CD4-positive, alpha-beta T cell treated with Interleukin-6 for 4 hours (primary cell): ENCODE results near the gene SORCS2.

ENCODE experiments used
- DNase-seq: peaks from one replicate; pipeline ENCODE4 v3.0.0-alpha.2; 2020; ENCODE audit warnings: mixed read lengths

SORCS2 gene

GRCh38 chr4:7542781-7543180 is 350.4 kb downstream of the SORCS2 start:
- no peak for DNase-seq

DNA sequence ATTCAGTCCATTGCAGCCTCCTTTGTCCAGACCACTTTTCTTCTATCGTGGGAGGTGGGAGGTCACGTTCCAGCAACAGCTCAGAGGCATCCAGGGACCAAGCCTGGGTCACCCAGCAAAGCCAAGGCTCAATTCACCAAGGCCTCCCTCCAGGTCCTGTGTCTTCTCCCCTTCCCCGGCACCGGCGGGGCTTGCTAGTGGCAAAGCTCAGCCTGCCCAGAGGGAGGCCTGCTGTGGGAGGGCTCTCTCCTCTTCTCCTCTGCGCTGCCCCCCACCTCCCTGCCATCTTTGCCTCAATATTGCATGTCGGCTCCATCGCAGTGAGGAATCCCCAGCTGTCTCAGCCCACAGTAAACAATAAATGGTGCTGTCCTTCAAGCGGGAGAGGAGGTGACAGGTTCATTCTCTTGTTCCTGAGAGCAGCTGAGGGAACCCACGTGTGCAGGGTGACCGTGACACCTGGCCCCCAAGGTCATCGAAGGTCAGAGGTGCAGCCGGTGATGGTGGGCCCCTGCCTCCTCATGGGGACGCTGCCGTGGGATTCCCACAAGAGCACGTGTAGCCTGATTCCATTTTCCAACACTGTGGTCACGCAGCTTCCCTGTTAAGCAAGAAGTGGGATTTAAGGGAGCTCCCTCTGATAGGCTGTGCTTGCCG is 353.9 kb downstream of the SORCS2 start:
- DNase-seq = no peak

GRCh38 chr4:7546809-7547367 is 354.6 kb downstream of the SORCS2 start:
- DNase-seq = no peak

DNA sequence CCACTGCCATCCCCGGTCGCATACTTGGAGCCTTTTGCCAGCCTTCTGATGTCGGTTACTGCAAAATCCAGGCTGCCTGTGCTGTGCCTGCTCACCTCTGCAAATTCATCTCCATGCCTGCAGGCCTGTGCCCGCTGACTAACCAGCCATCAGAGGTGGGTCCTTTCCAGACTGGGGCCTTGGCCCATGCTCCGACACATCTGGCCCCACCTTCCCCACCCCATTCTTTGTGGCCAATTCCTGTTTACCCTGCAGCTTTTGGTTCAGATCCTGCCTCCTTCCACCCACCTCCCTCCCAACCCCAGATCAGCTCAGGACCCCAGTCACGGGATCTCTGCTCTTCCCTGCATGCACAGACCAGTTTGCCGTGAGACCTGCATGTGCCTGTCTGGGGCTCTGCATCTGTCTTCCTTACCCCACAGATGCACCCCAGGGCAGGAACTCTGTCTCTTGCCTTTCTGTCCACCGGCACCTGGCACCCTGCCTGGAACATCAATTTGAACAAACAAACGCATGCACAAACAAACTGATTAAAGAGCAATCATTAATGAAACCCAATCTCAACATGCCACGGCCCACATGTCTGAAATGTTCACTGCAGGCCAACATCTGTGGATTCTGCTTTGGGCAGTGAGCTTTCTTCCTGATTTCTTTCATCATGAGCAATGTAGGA is 355.2 kb downstream of the SORCS2 start:
- DNase-seq = no peak

- no peak for DNase-seq
Observed at GRCh38 chr4:7549866-7550265, 357.5 kb downstream of the SORCS2 start.

DNA sequence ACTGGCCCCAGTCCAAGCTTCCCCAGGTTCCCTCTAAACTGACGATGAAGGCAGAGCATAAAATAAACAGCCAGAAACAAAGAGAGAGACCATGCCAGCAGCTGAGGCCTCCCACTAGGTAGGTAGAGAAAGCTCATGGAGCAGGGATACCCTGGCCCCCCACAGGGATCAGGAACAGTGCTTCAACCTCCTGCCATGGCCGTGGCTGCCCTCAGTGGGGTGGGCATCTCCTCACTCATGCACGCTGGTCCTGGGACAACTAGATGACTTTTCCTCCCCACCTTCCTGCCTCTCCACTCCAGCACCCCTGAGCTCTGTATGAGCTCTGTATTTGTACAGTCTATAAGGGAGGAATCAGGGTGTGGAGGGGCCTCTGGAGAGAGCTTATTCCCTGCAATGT is 360.1 kb downstream of the SORCS2 start:
- no peak for DNase-seq

GRCh38 chr4:7553280-7553679 is 360.9 kb downstream of the SORCS2 start:
- no peak for DNase-seq

- no peak for DNase-seq
Observed at GRCh38 chr4:7554905-7555304, 362.6 kb downstream of the SORCS2 start.

- DNase-seq = no peak
Observed at GRCh38 chr4:7556558-7556957, 364.2 kb downstream of the SORCS2 start.

- DNase-seq = no peak
Observed at GRCh38 chr4:7557456-7557855, 365.1 kb downstream of the SORCS2 start.

DNA sequence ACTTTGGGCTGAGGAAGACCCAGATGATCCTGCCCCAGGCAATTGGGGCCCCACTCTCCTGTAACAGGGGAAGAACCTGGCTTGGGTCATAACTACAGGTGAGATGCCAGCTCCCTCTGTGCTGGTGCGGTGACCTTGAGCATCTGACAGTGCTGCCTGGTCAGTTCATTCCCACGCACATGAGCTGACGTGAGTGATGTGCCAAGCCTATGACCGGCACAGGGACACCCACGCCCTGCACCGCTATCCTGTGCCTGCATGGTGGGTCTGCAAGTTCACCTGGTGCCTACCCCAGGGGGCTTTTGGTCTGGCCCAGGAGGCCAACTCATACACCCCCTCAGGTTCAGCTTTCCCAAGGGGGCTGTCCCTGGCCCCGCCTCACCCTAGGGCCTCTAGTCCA is 366.1 kb downstream of the SORCS2 start:
- no peak for DNase-seq

GRCh38 chr4:7559316-7559715 is 367.0 kb downstream of the SORCS2 start:
- no peak for DNase-seq

GRCh38 chr4:7559741-7560395 is 367.5 kb downstream of the SORCS2 start:
- no peak for DNase-seq

- DNase-seq = no peak
Observed at GRCh38 chr4:7561557-7561956, 369.2 kb downstream of the SORCS2 start.

GRCh38 chr4:7564242-7564641 is 371.9 kb downstream of the SORCS2 start:
- DNase-seq = no peak

GRCh38 chr4:7565483-7565882 is 373.1 kb downstream of the SORCS2 start:
- DNase-seq = no peak

DNA sequence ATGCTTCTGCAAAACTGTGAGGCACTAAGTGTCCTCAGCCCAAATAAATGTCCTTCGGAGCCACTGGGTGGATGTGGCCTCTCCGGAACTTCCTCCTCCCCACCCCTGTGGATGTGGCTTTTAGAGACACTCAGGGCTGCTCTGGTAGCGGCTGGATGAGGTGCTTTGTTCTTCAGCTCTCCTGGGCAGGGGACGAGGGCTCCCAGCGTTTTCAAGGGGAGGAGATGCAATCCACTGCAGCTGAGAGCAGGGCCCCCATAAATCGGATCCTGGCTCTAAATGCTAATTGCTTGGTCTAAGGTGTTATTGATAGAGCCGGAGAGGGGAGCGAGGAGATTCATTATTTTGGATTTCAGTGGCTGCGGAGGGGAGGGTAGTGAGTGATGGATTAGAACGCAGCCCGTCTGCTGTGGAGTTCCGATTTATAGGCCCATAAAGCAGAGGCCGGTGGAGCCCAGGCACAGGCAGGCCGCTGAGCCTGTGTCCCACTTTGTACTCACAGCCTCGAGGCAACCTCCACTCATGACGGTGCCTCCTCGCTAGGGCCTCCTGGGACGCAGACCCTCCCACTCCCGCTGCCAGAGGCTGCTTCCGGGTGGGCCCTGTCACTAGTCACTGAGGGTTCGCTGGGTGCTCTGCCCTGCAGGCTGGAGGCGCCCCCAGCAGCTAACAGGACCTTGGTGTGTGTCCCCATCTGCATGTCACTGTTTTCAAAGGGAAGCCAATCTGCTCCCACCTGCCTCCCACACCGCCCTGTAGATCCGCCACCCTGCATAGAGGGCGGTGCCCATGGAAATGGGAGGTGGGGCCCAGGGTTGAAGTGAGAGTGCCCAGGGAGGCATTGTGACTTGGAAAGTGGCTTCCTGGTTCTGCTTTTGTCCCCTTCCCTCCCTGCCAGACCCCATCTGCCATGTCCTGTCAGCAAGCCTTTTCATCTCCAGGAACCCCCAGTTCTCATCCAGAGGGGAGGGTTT is 377.8 kb downstream of the SORCS2 start:
- DNase-seq = no peak

DNA sequence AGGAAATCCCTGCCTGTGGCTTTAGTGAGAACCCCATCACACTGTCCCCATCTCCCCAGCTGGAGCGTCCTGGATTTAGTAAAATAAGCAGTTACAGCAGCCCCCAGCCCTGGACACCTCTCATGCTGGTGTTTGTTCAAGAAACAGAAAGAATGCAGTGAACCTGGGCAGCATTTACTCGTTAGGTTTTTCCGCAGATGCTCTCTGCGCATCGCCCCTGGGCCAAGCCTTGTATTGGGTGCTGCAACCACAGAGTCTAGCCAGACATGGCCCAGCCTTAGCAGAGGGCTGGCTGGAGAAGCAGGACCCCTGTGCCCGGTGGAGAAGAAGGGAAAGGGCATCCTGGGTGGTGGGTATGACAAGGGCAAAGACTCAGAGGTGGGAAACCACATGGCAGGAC is 378.7 kb downstream of the SORCS2 start:
- no peak for DNase-seq

DNA sequence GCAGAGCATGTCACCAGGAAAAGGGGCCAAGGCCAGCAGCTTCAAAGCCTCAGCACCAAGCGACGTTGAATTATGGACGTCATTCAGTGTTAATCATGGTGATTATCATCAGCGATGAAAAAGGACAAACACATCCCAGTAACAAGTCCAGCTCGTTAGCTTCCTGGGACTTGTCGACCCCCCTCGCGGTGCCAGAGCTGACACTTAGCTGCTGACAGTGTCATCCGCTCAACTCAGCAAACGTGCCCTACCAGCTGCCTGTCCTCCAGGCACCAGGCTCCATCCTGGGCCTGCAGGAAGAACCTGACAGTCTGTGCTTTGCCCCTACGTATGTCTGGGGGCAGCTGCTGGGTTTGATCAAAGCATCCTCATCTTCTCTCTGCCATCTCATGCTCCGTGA is 379.4 kb downstream of the SORCS2 start:
- DNase-seq = no peak

GRCh38 chr4:7572894-7573293 is 380.6 kb downstream of the SORCS2 start:
- DNase-seq = no peak

DNA sequence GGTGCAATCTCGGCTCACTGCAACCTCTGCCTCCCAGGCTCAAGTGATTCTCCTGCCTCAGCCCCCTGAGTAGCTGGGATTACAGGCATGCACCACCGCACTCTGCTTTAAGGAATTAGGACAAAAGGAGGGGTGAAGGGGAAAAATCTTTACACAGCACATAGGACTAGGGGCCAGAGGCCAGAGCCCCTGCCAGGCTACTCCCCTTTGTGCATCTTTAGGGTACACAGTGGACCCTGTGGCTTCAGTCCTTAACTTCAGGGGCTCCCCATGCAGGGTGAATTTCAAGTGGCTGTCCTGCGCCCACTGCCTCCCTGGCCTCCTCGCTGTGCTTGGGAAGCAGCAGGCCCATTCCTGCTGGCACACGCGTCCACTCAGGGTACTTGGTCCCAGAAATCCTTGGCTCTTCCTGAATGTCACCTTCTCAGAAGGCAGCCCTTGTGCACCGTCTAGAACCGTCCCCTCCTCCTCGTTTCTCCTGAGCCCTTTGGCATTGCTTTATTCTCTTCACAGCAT is 381.3 kb downstream of the SORCS2 start:
- no peak for DNase-seq

- DNase-seq = no peak
Observed at GRCh38 chr4:7574287-7575014, 382.1 kb downstream of the SORCS2 start.
